Measurements from ENCODE around the gene PEX14.

- TF ChIP-seq CTCF (IDR thresholded peaks at IDR 0.05): no peak
- TF ChIP-seq POLR2AphosphoS5 (IDR thresholded peaks at IDR 0.05): no peak
- no peak for TF ChIP-seq POLR2A (IDR thresholded peaks at IDR 0.05)
These were observed 15.6 kb upstream of the PEX14 start for GRCh38 chr1:10459184-10459583.

All from breast epithelium (tissue), 3 donors.